NCI-H345 treated with DMSO at 0.1 percent for 48 hours (cell line): Measurements from ENCODE around the gene TMEM132D.
"Not testable (repeated sequence)": the region's sequence is repeated elsewhere in the genome, so short reads cannot be mapped to it uniquely, and the experiment has no call there.

Source experiments
- DNase-seq: peaks from one replicate; lab custom pipeline; 2025; ENCODE audit not compliant: unreplicated experiment; lab: John Stamatoyannopoulos, UW

TMEM132D gene

GRCh38 chr12:129903956-129904829 is at the start of gene TMEM132D:
Gene TMEM132D (minus strand): TSS chr12:129904025.
- DNase-seq: peak; percentile 51

GRCh38 chr12:129949651-129950050 is 45.8 kb upstream of the TMEM132D start:
- DNase-seq: no peak

- DNase-seq: no peak
Observed at GRCh38 chr12:129941618-129942017, 37.8 kb upstream of the TMEM132D start.

GRCh38 chr12:129938089-129938488 is 34.3 kb upstream of the TMEM132D start:
- no peak for DNase-seq

DNA sequence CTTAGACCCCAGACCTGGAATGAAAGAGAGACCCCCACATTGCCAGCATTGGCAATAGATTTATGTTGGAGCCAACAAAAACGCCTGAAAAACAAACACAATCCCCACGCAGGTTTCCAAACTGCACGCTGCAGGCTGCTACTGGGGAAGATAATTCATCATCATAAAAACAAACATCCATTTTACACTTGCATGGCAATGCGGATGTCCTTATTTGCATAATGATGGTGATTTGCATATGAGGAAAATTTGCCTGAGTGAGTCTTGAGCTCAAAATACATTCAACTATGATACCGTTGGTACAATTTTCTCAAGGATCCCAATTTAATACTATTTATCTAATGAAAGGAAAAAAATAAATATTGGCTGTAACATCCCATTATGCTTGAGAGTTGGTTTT is 33.6 kb upstream of the TMEM132D start:
- no peak for DNase-seq

DNA sequence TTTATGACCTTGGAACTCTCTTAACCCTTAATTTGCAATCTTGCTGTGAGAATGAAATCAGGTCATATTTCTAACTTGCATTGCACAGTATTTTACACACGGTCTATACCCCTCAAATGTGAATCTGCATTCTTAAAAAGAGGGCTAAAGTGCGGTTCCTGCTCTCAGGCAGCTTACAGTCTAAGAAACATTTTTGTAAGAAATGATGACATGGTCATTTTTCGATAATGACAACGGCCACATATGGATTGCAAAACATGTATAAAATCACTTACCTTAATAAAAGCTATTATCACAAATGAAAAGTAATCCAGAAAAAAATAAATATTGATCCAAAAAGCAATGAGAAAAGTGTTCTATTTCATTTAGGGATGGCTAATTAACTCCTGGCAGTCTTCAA is 24.8 kb upstream of the TMEM132D start:
- DNase-seq: no peak

GRCh38 chr12:129927316-129927900 is 23.6 kb upstream of the TMEM132D start:
- no peak for DNase-seq

GRCh38 chr12:129911428-129912049 is 7.7 kb upstream of the TMEM132D start:
- peak; percentile 78 for DNase-seq

DNA sequence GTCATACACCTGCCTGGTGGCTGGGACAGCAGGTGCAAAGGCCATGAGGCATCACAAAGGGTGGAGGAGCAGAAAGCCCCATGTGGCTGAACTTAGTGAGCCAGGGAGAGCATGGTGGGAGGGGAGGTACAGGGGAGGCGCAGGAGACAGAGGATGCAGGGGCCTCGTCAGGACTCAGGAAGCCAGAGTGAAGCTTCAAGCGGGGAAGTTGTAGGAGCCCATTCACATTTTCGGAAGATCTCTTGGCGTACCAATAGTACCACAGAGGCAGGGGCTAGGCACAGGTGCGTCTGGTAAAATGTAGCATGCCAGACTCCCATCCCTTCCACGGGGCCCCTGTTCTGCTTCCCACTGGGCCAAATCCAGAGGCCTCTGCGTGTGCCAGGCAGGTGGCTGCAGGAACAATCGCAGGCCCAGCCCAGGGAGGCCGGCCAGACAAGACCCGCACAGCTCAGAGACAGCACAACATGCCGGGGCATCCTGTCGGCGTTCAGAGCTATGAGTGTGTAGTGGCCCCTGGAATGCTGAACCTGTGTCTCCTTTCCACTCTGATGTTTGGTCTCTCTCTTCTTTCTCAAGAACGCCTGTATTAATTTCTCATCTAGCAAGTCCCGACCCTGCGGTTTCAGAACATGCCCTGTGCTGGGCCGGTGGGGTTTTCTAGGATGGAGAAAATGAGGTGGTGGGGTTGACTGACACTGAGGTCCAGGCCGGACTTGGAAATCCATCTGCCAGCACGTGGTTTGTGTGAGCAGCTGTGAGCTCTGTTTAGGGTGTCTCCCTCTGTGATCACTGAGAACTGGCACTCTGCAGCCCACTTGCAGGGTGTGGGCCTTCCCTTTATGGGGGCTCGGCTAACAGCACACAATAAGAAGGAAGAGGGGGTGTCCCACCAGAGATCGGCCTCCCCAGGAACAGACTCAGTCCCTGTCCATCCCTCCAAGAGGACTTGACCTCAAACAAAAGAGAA is 5.5 kb upstream of the TMEM132D start:
- no peak for DNase-seq

DNA sequence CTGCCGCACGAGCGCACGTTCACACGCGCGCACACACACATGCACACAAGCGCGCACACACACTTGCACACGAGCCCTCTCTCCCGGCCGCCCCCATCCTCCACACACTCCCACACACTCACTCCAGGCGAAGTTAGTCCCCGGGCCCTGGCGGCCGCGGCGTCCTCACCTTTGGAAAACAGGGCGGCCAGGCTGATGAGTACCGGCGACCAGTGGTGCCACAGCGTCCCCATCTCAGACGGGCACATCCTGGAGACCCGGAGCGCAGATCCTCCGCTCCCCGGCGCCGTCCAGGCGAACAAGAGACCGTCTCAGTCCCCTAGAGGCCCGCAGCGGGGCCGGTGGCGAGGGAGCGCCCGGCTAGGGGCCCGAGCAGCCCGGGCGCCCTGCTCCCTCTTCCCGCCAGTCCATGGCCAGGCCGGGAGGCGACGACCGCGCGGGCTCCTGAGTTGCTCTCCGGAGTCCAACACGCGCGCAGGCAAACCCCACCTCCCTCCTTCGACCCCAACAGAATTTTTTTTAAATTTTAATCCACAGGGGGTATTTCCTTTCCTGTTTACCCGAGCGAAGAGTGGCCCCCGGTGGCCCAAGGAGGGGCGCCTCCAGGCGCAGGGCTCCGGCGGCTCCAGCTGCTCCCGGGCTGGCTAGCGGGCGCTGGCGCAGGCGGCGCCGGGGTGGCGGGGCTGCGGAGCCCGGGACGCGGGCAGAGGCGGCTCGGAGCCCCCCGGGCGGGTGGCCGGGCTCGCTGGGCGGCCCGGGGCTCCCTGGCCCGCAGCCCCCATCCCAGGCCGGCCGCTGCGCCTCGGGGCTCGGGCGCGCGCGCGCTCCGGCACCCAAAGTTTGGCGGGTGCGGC is 506 bp downstream of the TMEM132D start:
- no peak for DNase-seq

DNA sequence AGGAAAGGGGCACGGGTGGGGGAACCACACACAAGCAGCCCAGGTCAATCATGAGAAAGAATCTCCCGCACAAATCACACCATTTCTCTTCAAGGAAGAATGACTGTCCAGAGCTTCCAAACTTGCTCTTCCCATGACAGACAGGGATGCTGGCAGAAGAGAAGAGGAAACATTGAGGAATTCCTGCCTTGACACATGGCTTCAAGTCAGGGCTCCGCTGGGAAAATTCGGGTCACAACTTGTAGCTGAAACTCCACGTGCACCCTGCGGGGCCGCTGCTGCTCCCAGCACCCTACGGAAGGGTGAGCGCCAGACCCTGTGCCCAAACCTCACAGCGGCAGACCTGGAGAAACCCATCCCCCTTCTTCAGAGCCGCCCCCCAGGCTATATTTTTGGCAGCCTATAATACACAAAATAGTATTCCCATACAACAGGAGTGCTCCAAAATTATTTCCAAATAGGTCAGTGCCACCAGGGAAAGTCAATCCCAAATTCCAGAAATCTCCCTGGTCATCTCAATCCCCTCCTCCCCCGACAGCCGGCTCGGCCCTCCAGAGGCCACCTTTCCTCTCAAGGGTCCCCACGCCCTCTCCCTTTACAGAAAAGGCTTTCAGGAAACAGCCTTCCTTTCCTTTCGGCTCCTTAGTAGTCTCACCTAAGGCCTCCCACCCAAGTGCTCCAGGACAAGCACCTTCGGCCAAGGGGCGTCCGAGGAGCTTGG is 1.3 kb downstream of the TMEM132D start:
- DNase-seq: no peak

DNA sequence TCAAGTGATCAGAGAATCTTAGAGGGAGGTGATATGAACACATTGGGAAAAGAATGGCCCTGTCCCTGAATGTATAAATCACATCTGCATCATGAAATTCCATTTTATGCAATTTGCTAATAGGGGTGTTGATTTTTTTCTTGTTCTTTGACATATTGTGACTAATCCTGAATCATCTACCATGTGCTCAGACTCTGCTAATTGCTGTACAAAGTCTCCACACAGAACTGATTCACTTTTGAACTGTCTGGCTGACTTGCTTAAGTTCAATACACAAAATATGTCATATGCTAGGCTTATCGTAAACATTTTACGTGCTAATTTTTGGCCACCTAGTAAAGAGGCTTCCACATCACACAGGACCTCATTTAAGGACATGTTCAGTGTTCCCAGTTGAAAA is 2.6 kb downstream of the TMEM132D start:
- DNase-seq: no peak

DNA sequence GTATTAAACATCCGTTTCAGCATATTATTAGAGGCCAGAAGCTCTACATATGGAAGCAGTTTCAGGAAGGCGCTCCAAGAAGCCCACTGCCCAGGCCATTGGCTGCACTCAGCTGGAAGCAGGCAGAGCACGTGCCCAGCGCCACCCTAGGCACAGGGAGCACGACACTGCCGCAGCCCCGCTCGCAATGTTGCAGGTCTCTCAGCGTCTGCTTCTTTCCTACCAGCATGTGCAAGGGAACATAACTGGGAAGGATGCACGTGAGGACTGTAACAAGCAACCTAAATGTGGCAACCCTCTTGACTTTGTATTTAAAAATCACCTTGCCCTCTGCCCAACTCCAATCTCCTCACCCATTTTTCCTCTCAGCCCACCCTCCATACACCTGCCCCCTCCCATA is 3.5 kb downstream of the TMEM132D start:
- DNase-seq: no peak

GRCh38 chr12:129899045-129899444 is 4.8 kb downstream of the TMEM132D start:
- DNase-seq: not testable (repeated sequence)

GRCh38 chr12:129893691-129894090 is 10.1 kb downstream of the TMEM132D start:
- no peak for DNase-seq

DNA sequence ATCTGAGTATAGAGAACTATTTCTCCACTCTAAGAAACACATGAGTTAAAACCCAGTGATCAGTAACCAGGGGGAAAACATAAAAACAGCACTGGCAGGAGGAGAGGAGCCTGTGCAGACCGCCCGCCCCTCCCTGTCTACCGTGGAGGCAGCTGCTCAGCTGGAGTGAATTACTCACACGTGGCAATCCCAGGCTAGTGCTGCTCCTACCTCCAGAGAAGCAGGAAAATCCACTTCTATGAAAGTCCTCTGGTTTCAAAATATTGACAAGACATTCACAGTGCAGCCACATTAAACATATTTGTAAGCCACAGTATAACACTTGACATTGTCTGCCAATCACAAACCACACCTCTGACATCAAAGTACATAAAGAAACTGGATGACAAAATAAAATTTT is 16.7 kb downstream of the TMEM132D start:
- DNase-seq: peak; percentile 83

DNA sequence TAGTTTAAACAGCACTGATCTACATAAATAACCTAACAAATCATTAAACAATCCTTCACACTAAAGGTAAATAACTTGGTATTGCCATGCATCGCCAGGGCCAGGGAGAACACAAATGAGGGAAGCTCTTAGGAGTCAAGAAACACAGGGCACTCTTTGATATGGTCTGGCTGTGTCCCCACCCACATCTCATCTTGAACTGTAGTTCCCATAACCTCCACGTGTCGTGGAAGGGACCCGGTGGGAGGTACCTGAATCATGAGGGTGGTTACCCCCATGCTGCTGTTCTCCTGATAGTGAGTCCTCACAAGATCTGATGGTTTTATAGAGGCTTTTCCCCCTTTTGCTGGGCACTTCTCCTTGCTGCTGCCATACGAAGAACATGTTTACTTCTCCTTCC is 17.3 kb downstream of the TMEM132D start:
- no peak for DNase-seq

- DNase-seq: no peak
Observed at GRCh38 chr12:129885287-129885686, 18.5 kb downstream of the TMEM132D start.

GRCh38 chr12:129877411-129877810 is 26.4 kb downstream of the TMEM132D start:
- no peak for DNase-seq
